Activated CD8-positive, alpha-beta memory T cell treated with anti-CD3 and anti-CD28 coated beads, Interleukin-2, amount 50 U/mL, for 24 hours (primary cell): ENCODE measurements around the gene ANXA5.
"Not testable (repeated sequence)": the region's sequence is repeated elsewhere in the genome, so short reads cannot be mapped to it uniquely, and the experiment has no call there.

ENCODE experiments used
- DNase-seq: peaks from one replicate; pipeline ENCODE4 v3.0.0-alpha.2; 2020; ENCODE audit errors: extremely low read depth

ANXA5 gene

GRCh38 chr4:121696581-121697461 is at the start of gene ANXA5:
Gene ANXA5 (minus strand): TSS chr4:121696980. CDS start chr4:121696589, 391 bp downstream.
- no peak for DNase-seq

GRCh38 chr4:121742794-121743193 is 46.0 kb upstream of the ANXA5 start:
- no peak for DNase-seq

- no peak for DNase-seq
Measured at GRCh38 chr4:121741751-121742150, 45.0 kb upstream of the ANXA5 start.

GRCh38 chr4:121740796-121741409 is 44.1 kb upstream of the ANXA5 start:
- DNase-seq = no peak

GRCh38 chr4:121739575-121739974 is 42.8 kb upstream of the ANXA5 start:
- no peak for DNase-seq

- DNase-seq = no peak
Measured at GRCh38 chr4:121738780-121739535, 42.2 kb upstream of the ANXA5 start.

GRCh38 chr4:121737846-121738554 is 41.2 kb upstream of the ANXA5 start:
- no peak for DNase-seq

- no peak for DNase-seq
Measured at GRCh38 chr4:121736735-121737351, 40.1 kb upstream of the ANXA5 start.

- no peak for DNase-seq
Measured at GRCh38 chr4:121734571-121734970, 37.8 kb upstream of the ANXA5 start.

- no peak for DNase-seq
Measured at GRCh38 chr4:121733942-121734341, 37.2 kb upstream of the ANXA5 start.

- not testable (repeated sequence) for DNase-seq
Measured at GRCh38 chr4:121729753-121730152, 33.0 kb upstream of the ANXA5 start.

GRCh38 chr4:121728798-121729226 is 32.0 kb upstream of the ANXA5 start:
- no peak for DNase-seq

GRCh38 chr4:121728066-121728465 is 31.3 kb upstream of the ANXA5 start:
- no peak for DNase-seq

GRCh38 chr4:121726642-121727268 is 30.0 kb upstream of the ANXA5 start:
- no peak for DNase-seq

GRCh38 chr4:121724671-121725070 is 27.9 kb upstream of the ANXA5 start:
- no peak for DNase-seq

- DNase-seq = no peak
Measured at GRCh38 chr4:121721700-121722099, 24.9 kb upstream of the ANXA5 start.

- DNase-seq = no peak
Measured at GRCh38 chr4:121720109-121720508, 23.3 kb upstream of the ANXA5 start.

GRCh38 chr4:121717680-121718237 is 21.0 kb upstream of the ANXA5 start:
- DNase-seq = no peak

- DNase-seq = no peak
Measured at GRCh38 chr4:121714548-121714947, 17.8 kb upstream of the ANXA5 start.

GRCh38 chr4:121712783-121713182 is 16.0 kb upstream of the ANXA5 start:
- no peak for DNase-seq
